Mesendoderm (in vitro differentiated cells): ENCODE measurements around the gene NEURL1B.

Experiments
- DNase-seq: peaks from one replicate; pipeline ENCODE4 v3.0.0; 2013
- H2AK5ac ChIP-seq: 2 replicates; pipeline ENCODE4 v1.6.1; 2013; ENCODE audit warnings: low read length, inconsistent platforms
- H2BK120ac ChIP-seq: 2 replicates; pipeline ENCODE4 v1.6.1; 2013; ENCODE audit warnings: low read depth, mild to moderate bottlenecking, low read length, moderate library complexity, mixed read lengths
- H2BK15ac ChIP-seq: replicated peaks from 2 replicates; pipeline ENCODE4 v1.6.1; 2013; ENCODE audit warnings: low read depth, mild to moderate bottlenecking, moderate library complexity
- H2BK5ac ChIP-seq: 2 replicates; pipeline ENCODE4 v1.6.1; 2013; ENCODE audit warnings: low read length, inconsistent platforms
- H3K18ac ChIP-seq: 2 replicates; pipeline ENCODE4 v1.6.1; 2013; ENCODE audit warnings: mild to moderate bottlenecking, low read length, mixed read lengths
- H3K23ac ChIP-seq: one replicate; pipeline ENCODE4 v1.6.1; 2013; ENCODE audit warnings: low read length
- H3K27ac ChIP-seq: 2 replicates; pipeline ENCODE4 v1.5.1; 2013; ENCODE audit warnings: low read depth, mild to moderate bottlenecking, inconsistent platforms, low read length, moderate library complexity
- H3K27me3 ChIP-seq: 2 replicates; pipeline ENCODE4 v1.6.1; 2013; ENCODE audit warnings: low read length, control low read depth, mild to moderate bottlenecking, inconsistent platforms; ENCODE audit not compliant: insufficient read depth, poor library complexity
- H3K36me3 ChIP-seq: 2 replicates; pipeline ENCODE4 v1.6.1; 2013; ENCODE audit warnings: low read length, inconsistent platforms; ENCODE audit not compliant: control insufficient read depth, insufficient read depth
- H3K4ac ChIP-seq: one replicate; pipeline ENCODE4 v1.6.1; 2013; ENCODE audit warnings: low read depth, mild to moderate bottlenecking, low read length, moderate library complexity
- H3K4me1 ChIP-seq: 2 replicates; pipeline ENCODE4 v1.6.1; 2013; ENCODE audit warnings: low read depth, low read length, inconsistent platforms; ENCODE audit not compliant: control insufficient read depth
- H3K4me2 ChIP-seq: 2 replicates; pipeline ENCODE4 v1.6.1; 2013; ENCODE audit warnings: low read length
- H3K4me3 ChIP-seq: 2 replicates; pipeline ENCODE4 v1.5.1; 2013; ENCODE audit warnings: mild to moderate bottlenecking, low read length
- H3K56ac ChIP-seq: one replicate; pipeline ENCODE4 v1.6.1; 2013; ENCODE audit warnings: low read length
- H3K79me1 ChIP-seq: 2 replicates; pipeline ENCODE4 v1.6.1; 2013; ENCODE audit warnings: low read length, inconsistent platforms
- H3K79me2 ChIP-seq: 2 replicates; pipeline ENCODE4 v1.6.1; 2013; ENCODE audit warnings: mild to moderate bottlenecking, low read length; ENCODE audit not compliant: control insufficient read depth, insufficient read depth
- H3K9ac ChIP-seq: 2 replicates; pipeline ENCODE4 v1.6.1; 2013; ENCODE audit warnings: low read length, inconsistent platforms
- H4K5ac ChIP-seq: one replicate; pipeline ENCODE4 v1.6.1; 2013; ENCODE audit warnings: low read length
- H4K8ac ChIP-seq: one replicate; pipeline ENCODE4 v1.6.1; 2013; ENCODE audit warnings: low read depth, mild to moderate bottlenecking, control low read depth, low read length, moderate library complexity
- whole genome bisulfite sequencing: extraction: QIAGEN DNeasy Blood & Tissue Kit; methylation state at CpG from one replicate; pipeline ENCODE4 v1.1.7; 2013; ENCODE audit warnings: low lambda C conversion rate, missing lambda C conversion rate; ENCODE audit not compliant: insufficient coverage; ENCODE audit errors: extremely low coverage; 5-methylcytosine and 5-hydroxymethylcytosine counted together

NEURL1B gene

DNA sequence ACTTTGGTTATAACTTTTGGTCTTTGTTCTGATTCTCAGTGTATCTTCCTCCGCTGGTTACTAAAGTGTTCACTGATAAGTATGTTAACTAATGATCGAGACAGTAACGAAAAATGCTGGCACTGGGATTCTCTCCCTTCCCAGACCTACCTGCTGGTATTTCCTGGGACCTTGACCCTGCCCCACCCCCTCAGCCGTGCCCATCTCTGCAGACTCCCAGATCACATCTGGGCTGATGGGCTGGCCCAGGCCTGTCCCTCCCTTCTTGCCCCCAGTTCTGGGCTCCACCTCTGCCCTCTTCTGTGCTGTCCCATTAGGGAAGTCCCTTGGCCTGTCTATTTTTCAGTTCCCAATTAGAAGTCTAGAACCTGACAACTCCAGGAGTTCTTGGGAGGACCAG, 46.9 kb downstream of the NEURL1B start:
- no peak for DNase-seq
- H3K36me3 ChIP-seq = no peaks in the 10 kb centered on the region
- H4K5ac ChIP-seq = no peak overlapping the region
- H2AK5ac ChIP-seq = no peak overlapping the region
- no peaks in the 10 kb centered on the region for H3K4me1 ChIP-seq
- no peak overlapping the region for H3K27ac ChIP-seq
- no peak overlapping the region for H2BK120ac ChIP-seq
- no peak overlapping the region for H3K4ac ChIP-seq
- H4K8ac ChIP-seq = no peak overlapping the region
- no peak overlapping the region for H3K4me2 ChIP-seq
- H3K56ac ChIP-seq = no peak overlapping the region
- no peak overlapping the region for H3K4me3 ChIP-seq
- no peak overlapping the region for H3K18ac ChIP-seq
- peaks cover 3% of the 10 kb centered on the region for H3K27me3 ChIP-seq
- H3K79me1 ChIP-seq = no peaks in the 10 kb centered on the region
- no CpG with 5 or more reads among the region's 4 CpGs for WGBS
- no peak overlapping the region for H2BK5ac ChIP-seq
- no peak overlapping the region for H3K9ac ChIP-seq
- no peaks in the 10 kb centered on the region for H3K79me2 ChIP-seq
- H3K23ac ChIP-seq = no peak overlapping the region
- H2BK15ac ChIP-seq = no peak overlapping the region

DNA sequence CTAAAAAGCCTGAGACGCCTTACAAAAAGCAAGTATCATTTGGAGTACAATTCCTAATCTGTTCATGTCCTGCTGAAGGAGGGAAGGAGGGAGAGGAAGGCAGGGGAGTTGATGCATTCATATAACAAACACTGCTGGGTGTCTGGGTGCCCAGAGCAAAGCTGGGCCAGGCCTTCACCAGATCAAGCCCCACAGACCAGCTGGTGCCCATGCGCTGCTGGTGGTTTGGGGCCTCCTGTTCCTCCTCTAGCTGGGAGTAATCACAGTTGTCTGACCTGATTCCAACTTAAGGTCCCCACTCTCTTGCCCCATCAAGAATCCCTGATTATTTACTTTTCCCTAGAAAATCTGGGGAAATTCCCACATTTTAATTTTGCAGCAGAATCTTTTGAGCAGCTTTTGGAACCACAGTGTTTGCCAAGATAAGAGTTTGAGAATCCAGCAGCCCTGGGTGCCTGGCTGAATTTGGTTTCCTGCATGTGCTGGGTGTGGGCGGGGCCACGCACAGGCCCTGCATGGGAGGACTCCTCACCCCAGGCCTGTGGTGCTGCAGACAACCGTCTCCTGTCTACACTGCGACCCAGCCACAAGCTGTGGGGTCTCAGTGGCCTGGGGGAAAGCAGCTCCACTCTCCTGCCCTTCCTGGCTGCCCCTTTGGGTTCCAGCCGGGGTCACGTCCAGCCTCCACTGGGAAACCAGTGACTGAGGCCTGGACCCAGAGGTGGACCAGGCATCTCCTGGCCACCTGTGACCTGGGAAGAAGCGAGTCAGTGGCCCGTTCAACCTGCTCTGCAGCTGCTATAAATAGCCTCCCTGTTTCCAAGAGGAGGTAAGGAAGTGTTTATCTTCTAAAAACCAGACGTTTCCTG, 47.5 kb downstream of the NEURL1B start:
- Histone ChIP-seq H3K4me2 (no peak overlapping the region), H3K36me3 (no peaks in the 10 kb centered on the region), H3K4me1 (no peaks in the 10 kb centered on the region), H3K56ac (peak overlapping the region; percentile 28), H3K18ac (no peak overlapping the region), H3K79me2 (no peaks in the 10 kb centered on the region), H3K23ac (no peak overlapping the region), H3K9ac (no peak overlapping the region), H3K79me1 (no peaks in the 10 kb centered on the region), H2BK5ac (no peak overlapping the region), H3K4me3 (no peak overlapping the region), H4K8ac (no peak overlapping the region), H2BK15ac (no peak overlapping the region), H2AK5ac (no peak overlapping the region), H4K5ac (no peak overlapping the region), H2BK120ac (no peak overlapping the region), H3K27me3 (no peaks in the 10 kb centered on the region), H3K4ac (no peak overlapping the region), H3K27ac (no peak overlapping the region)
- DNase-seq = no peak
- WGBS = no CpG with 5 or more reads among the region's 11 CpGs

DNA sequence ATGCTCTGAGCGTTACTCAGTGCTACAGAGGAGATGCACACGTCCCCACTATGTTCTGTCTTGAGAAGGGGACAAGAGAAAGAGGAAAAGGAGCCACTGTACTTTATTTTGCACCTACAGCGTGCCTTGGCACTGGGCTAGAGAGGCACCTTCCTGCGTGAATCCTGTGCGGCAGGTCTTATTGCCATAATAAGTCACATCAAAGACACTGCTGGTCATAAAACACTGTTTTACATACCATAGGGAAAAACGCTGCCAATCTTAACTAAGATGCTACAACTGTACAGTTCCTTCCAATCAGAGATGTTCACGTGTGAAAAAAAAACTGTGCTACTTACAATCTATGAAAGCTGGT, 48.1 kb downstream of the NEURL1B start:
- Histone ChIP-seq H2BK15ac (no peak overlapping the region), H2BK5ac (no peak overlapping the region), H2BK120ac (no peak overlapping the region), H3K27ac (no peak overlapping the region), H3K4me3 (no peak overlapping the region), H3K23ac (no peak overlapping the region), H3K79me1 (no peaks in the 10 kb centered on the region), H4K8ac (no peak overlapping the region), H3K27me3 (no peaks in the 10 kb centered on the region), H2AK5ac (no peak overlapping the region), H3K9ac (no peak overlapping the region), H4K5ac (no peak overlapping the region), H3K36me3 (no peaks in the 10 kb centered on the region), H3K18ac (no peak overlapping the region), H3K4ac (no peak overlapping the region), H3K56ac (no peak overlapping the region), H3K79me2 (no peaks in the 10 kb centered on the region), H3K4me1 (no peaks in the 10 kb centered on the region), H3K4me2 (no peak overlapping the region)
- no CpG with 5 or more reads among the region's 7 CpGs for WGBS
- DNase-seq = no peak

DNA sequence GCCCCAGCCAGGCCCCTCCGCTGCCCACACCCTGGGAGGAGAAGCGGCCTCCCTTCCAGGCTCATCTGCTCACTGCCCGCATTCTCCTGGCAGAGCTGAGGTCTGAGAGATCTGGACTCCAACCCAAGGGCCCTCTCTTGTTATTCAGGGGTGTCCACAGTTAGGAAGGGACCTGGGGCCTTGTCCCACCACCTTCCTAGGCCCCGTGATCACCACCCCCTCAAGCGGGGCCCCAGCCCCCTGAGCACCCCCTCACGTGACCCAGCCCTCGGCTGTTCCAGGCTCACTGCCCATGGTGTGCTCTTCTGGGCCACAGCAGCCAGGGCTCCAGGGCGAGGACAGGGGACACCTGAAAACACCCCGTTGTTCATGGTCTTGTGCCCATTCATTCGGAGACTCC, 48.7 kb downstream of the NEURL1B start:
- no peak for DNase-seq
- H3K4ac ChIP-seq = no peak overlapping the region
- WGBS = no CpG with 5 or more reads among the region's 10 CpGs
- no peak overlapping the region for H3K18ac ChIP-seq
- H2BK5ac ChIP-seq = no peak overlapping the region
- no peaks in the 10 kb centered on the region for H3K36me3 ChIP-seq
- H3K27me3 ChIP-seq = no peaks in the 10 kb centered on the region
- no peak overlapping the region for H3K27ac ChIP-seq
- no peak overlapping the region for H2AK5ac ChIP-seq
- H3K4me3 ChIP-seq = no peak overlapping the region
- no peak overlapping the region for H3K4me2 ChIP-seq
- H3K79me1 ChIP-seq = no peaks in the 10 kb centered on the region
- H4K8ac ChIP-seq = no peak overlapping the region
- H2BK15ac ChIP-seq = no peak overlapping the region
- no peak overlapping the region for H4K5ac ChIP-seq
- no peak overlapping the region for H2BK120ac ChIP-seq
- no peak overlapping the region for H3K56ac ChIP-seq
- no peaks in the 10 kb centered on the region for H3K4me1 ChIP-seq
- H3K79me2 ChIP-seq = no peaks in the 10 kb centered on the region
- no peak overlapping the region for H3K9ac ChIP-seq
- no peak overlapping the region for H3K23ac ChIP-seq

DNA sequence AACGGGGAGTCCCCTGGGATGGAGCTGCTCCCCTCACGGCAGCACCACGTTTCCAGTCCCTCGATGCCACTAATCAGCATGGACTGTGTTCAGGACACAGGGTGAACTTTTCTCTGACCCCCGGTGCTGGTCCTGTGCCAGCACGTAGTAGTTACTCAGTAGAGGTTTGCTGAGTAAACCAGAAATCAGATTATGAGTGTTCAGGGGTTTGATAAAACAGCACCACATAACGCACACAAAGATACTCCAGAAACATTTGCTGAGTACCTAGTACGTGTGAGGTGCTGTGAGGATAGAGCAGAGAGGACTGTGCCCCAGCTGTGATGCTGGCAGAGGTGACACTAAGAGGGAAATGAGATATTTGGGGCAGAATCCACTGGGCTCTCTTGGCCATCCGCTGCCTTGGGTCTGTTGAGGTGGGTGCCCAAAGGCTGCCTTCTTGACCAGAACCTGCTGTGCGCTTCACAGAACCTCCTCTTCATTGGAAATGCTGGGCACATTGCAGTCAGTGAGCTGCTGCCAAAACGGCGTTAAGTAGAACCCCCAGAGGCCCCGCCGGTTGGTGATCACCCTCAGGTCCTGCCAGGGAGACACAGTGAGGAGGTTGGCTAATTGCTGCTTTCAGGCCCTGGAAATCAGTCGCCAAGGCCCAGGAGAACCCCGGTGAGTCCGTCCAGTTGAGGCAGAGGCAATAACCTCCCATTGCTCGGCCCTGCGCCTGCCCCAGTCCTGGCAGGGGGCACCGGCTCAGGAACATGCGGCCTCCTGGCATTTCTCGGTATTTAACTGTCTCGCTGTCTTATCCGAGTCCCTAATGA, 49.4 kb downstream of the NEURL1B start:
- Histone ChIP-seq H4K8ac (no peak overlapping the region), H2BK120ac (no peak overlapping the region), H3K4me2 (no peak overlapping the region), H3K27ac (no peak overlapping the region), H3K79me2 (no peaks in the 10 kb centered on the region), H3K4me3 (no peak overlapping the region), H3K79me1 (no peaks in the 10 kb centered on the region), H3K27me3 (no peaks in the 10 kb centered on the region), H3K4me1 (no peaks in the 10 kb centered on the region), H2BK15ac (no peak overlapping the region), H4K5ac (no peak overlapping the region), H2AK5ac (no peak overlapping the region), H3K18ac (no peak overlapping the region), H3K23ac (no peak overlapping the region), H3K4ac (no peak overlapping the region), H3K36me3 (no peaks in the 10 kb centered on the region), H3K9ac (no peak overlapping the region), H2BK5ac (no peak overlapping the region), H3K56ac (no peak overlapping the region)
- no CpG with 5 or more reads among the region's 24 CpGs for WGBS
- no peak for DNase-seq
